SK-N-SH treated with all-trans-retinoic acid at 6 μM for 48 hours (cell line): ENCODE results near the gene PPIC.

Experiments used
- ATAC-seq: fragments of 200-7000 bp; cut with Tn5 transposase; 3 replicates; pipeline ENCODE4 v1.9.1; 2020; ENCODE audit warnings: mild to moderate bottlenecking, moderate library complexity
- ARNTL ChIP-seq: fragments of 450-650 bp; formaldehyde crosslinking; IDR thresholded peaks from 2 replicates; pipeline ENCODE4 v1.5.0; 2020; ENCODE audit warnings: low read depth, mild to moderate bottlenecking, moderate library complexity, borderline replicate concordance
- CREB5 ChIP-seq: fragments of 250-450 bp; sonication (Bioruptor Pico); IDR thresholded peaks from 2 replicates; pipeline ENCODE4 v1.5.1; 2020; ENCODE audit warnings: low read depth, mild to moderate bottlenecking, moderate library complexity
- CSDC2 ChIP-seq: fragments of 250-450 bp; sonication (Bioruptor Pico); IDR thresholded peaks from 2 replicates; pipeline ENCODE4 v1.5.0; 2020; ENCODE audit warnings: mild to moderate bottlenecking, moderate library complexity
- CSRNP3 ChIP-seq: fragments of 250-450 bp; sonication (Bioruptor Pico); IDR thresholded peaks from 2 replicates; pipeline ENCODE4 v1.5.1; 2021; ENCODE audit warnings: mild to moderate bottlenecking, moderate library complexity
- ESRRG ChIP-seq: fragments of 250-450 bp; sonication (Bioruptor Pico); IDR thresholded peaks from 2 replicates; pipeline ENCODE4 v1.6.1; 2021; ENCODE audit warnings: mild to moderate bottlenecking
- GLIS3 ChIP-seq: fragments of 250-450 bp; sonication (Bioruptor Pico); IDR thresholded peaks from 2 replicates; pipeline ENCODE4 v1.5.0; 2020; ENCODE audit warnings: mild to moderate bottlenecking, moderate library complexity
- ISL1 ChIP-seq: fragments of 250-450 bp; sonication (Bioruptor Pico); IDR thresholded peaks from 2 replicates; pipeline ENCODE4 v2.1.2; 2022; ENCODE audit warnings: mild to moderate bottlenecking, moderate library complexity
- OSR1 ChIP-seq: fragments of 250-450 bp; sonication (Bioruptor Pico); IDR thresholded peaks from 2 replicates; pipeline ENCODE4 v1.8.0; 2022; ENCODE audit warnings: moderate library complexity, mild to moderate bottlenecking, inconsistent platforms
- PATZ1 ChIP-seq: fragments of 250-450 bp; sonication (Bioruptor Pico); IDR thresholded peaks from 2 replicates; pipeline ENCODE4 v1.8.0; 2020; ENCODE audit warnings: mild to moderate bottlenecking, moderate library complexity, borderline replicate concordance
- PPARA ChIP-seq: fragments of 250-450 bp; sonication (Bioruptor Pico); IDR thresholded peaks from 2 replicates; pipeline ENCODE4 v1.5.0; 2020; ENCODE audit warnings: mild to moderate bottlenecking, borderline replicate concordance
- RARB ChIP-seq: fragments of 250-450 bp; sonication (Bioruptor Pico); IDR thresholded peaks from 2 replicates; pipeline ENCODE4 v1.8.0; 2021; ENCODE audit warnings: mild to moderate bottlenecking, moderate library complexity
- SNAI2 ChIP-seq: fragments of 250-450 bp; sonication (Bioruptor Pico); IDR thresholded peaks from 2 replicates; pipeline ENCODE4 v1.5.0; 2020; ENCODE audit warnings: mild to moderate bottlenecking, moderate library complexity
- TCF4 ChIP-seq: fragments of 250-450 bp; sonication (Bioruptor Pico); IDR thresholded peaks from 2 replicates; pipeline ENCODE4 v1.8.0; 2021; ENCODE audit warnings: mild to moderate bottlenecking, moderate library complexity, borderline replicate concordance
- TOX ChIP-seq: fragments of 250-450 bp; sonication (Bioruptor Pico); IDR thresholded peaks from 2 replicates; pipeline ENCODE4 v1.8.0; 2021; ENCODE audit warnings: mild to moderate bottlenecking, moderate library complexity, borderline replicate concordance
- TSHZ2 ChIP-seq: fragments of 250-450 bp; sonication (Bioruptor Pico); IDR thresholded peaks from 2 replicates; pipeline ENCODE4 v1.5.0; 2020; ENCODE audit warnings: mild to moderate bottlenecking, moderate library complexity
- ZC3H10 ChIP-seq: fragments of 250-450 bp; sonication (Bioruptor Pico); IDR thresholded peaks from 2 replicates; pipeline ENCODE4 v1.5.1; 2021; ENCODE audit warnings: mild to moderate bottlenecking, moderate library complexity
- ZFP3 ChIP-seq: fragments of 250-450 bp; sonication (Bioruptor Pico); IDR thresholded peaks from 2 replicates; pipeline ENCODE4 v1.5.0; 2020; ENCODE audit warnings: mild to moderate bottlenecking, moderate library complexity
- ZFP30 ChIP-seq: fragments of 450-650 bp; formaldehyde crosslinking; IDR thresholded peaks from 2 replicates; pipeline ENCODE4 v1.5.0; 2022; ENCODE audit warnings: mild to moderate bottlenecking, moderate library complexity
- ZNF565 ChIP-seq: fragments of 450-650 bp; formaldehyde crosslinking; conservative IDR thresholded peaks from 2 replicates; pipeline ENCODE4 v1.5.0; 2020; ENCODE audit warnings: low read depth, mild to moderate bottlenecking, moderate library complexity
- ZNF70 ChIP-seq: fragments of 450-650 bp; formaldehyde crosslinking; IDR thresholded peaks from 2 replicates; pipeline ENCODE4 v1.5.0; 2020; ENCODE audit warnings: mild to moderate bottlenecking, moderate library complexity
- ZNF8 ChIP-seq: fragments of 450-650 bp; formaldehyde crosslinking; IDR thresholded peaks from 2 replicates; pipeline ENCODE4 v1.5.0; 2020; ENCODE audit warnings: mild to moderate bottlenecking, moderate library complexity

PPIC gene

GRCh38 chr5:122981846-122982245, 54.7 kb downstream of the PPIC start:
- TF ChIP-seq ZNF8 (CRISPR knock-in tag), result no peak
- TF ChIP-seq ARNTL (CRISPR knock-in tag), result no peak
- no peak for TF ChIP-seq ZFP30 (CRISPR knock-in tag)
- TF ChIP-seq ZC3H10 (CRISPR knock-in tag), result no peak
- TF ChIP-seq ISL1 (CRISPR knock-in tag), result no peak
- TF ChIP-seq CSRNP3 (CRISPR knock-in tag), result no peak
- no peak for TF ChIP-seq ZNF70 (CRISPR knock-in tag)
- no peak for TF ChIP-seq TOX (CRISPR knock-in tag)
- TF ChIP-seq GLIS3 (CRISPR knock-in tag), result no peak
- no peak for TF ChIP-seq ESRRG (CRISPR knock-in tag)
- no peak for TF ChIP-seq OSR1
- TF ChIP-seq TCF4 (CRISPR knock-in tag), result no peak
- TF ChIP-seq PPARA (CRISPR knock-in tag), result no peak
- TF ChIP-seq PATZ1 (CRISPR knock-in tag), result no peak
- no peak for TF ChIP-seq SNAI2 (CRISPR knock-in tag)
- no peak for TF ChIP-seq ZNF565 (CRISPR knock-in tag)
- TF ChIP-seq ZFP3, result no peak
- no peak for TF ChIP-seq TSHZ2 (CRISPR knock-in tag)
- TF ChIP-seq CREB5 (CRISPR knock-in tag), result no peak
- TF ChIP-seq, all 23 proteins: peak for 0
- ATAC-seq, result no peak

GRCh38 chr5:122978644-122979297, 57.8 kb downstream of the PPIC start:
- no peak for ATAC-seq
- TF ChIP-seq ZNF8 (CRISPR knock-in tag), result no peak
- TF ChIP-seq PPARA (CRISPR knock-in tag), result no peak
- no peak for TF ChIP-seq SNAI2 (CRISPR knock-in tag)
- TF ChIP-seq RARB, result no peak
- TF ChIP-seq CSDC2 (CRISPR knock-in tag), result no peak
- no peak for TF ChIP-seq CSRNP3 (CRISPR knock-in tag)
- no peak for TF ChIP-seq TOX (CRISPR knock-in tag)
- TF ChIP-seq ZC3H10 (CRISPR knock-in tag), result no peak
- no peak for TF ChIP-seq GLIS3 (CRISPR knock-in tag)
- TF ChIP-seq TCF4 (CRISPR knock-in tag), result no peak

GRCh38 chr5:122978068-122978467, 58.5 kb downstream of the PPIC start:
- no peak for ATAC-seq

More at GRCh38 chr5:122978068-122978467, 58.5 kb downstream of the PPIC start:
- TF ChIP-seq TOX (CRISPR knock-in tag) (no peak), CREB5 (CRISPR knock-in tag) (no peak), ARNTL (CRISPR knock-in tag) (no peak), ZNF70 (CRISPR knock-in tag) (no peak), OSR1 (no peak), CSRNP3 (CRISPR knock-in tag) (no peak), PATZ1 (CRISPR knock-in tag) (no peak)
- TF ChIP-seq, all 23 proteins: peak for 0
